ENCODE data around the gene ADCY5.

ADCY5 gene

GRCh38 chr3:123384256-123384655 lies 64.6 kb downstream of the ADCY5 start:
- no peak for DNase-seq

- DNase-seq, result no peak
These were observed 65.5 kb downstream of the ADCY5 start for GRCh38 chr3:123383091-123384053.

GRCh38 chr3:123380261-123380660 lies 68.6 kb downstream of the ADCY5 start:
- no peak for DNase-seq

GRCh38 chr3:123379041-123379830 lies 69.7 kb downstream of the ADCY5 start:
- DNase-seq, result no peak

- DNase-seq, result no peak
These were observed 70.4 kb downstream of the ADCY5 start for GRCh38 chr3:123378409-123378915.

GRCh38 chr3:123377243-123377740 lies 71.6 kb downstream of the ADCY5 start:
- DNase-seq, result no peak

GRCh38 chr3:123376451-123377242 lies 72.2 kb downstream of the ADCY5 start:
- DNase-seq, result no peak

GRCh38 chr3:123375014-123375940 lies 73.6 kb downstream of the ADCY5 start:
- no peak for DNase-seq

GRCh38 chr3:123374016-123374415 lies 74.9 kb downstream of the ADCY5 start:
- DNase-seq, result no peak

GRCh38 chr3:123373474-123373987 lies 75.4 kb downstream of the ADCY5 start:
- no peak for DNase-seq

- DNase-seq, result no peak
These were observed 76.0 kb downstream of the ADCY5 start for GRCh38 chr3:123372686-123373473.

- DNase-seq, result no peak
These were observed 76.8 kb downstream of the ADCY5 start for GRCh38 chr3:123371859-123372685.

- no peak for DNase-seq
These were observed 77.5 kb downstream of the ADCY5 start for GRCh38 chr3:123371426-123371825.

GRCh38 chr3:123370819-123371218 lies 78.1 kb downstream of the ADCY5 start:
- DNase-seq, result no peak

- no peak for DNase-seq
These were observed 79.8 kb downstream of the ADCY5 start for GRCh38 chr3:123369085-123369484.

GRCh38 chr3:123367467-123368154 lies 81.3 kb downstream of the ADCY5 start:
- DNase-seq, result no peak

- DNase-seq, result no peak
These were observed 83.3 kb downstream of the ADCY5 start for GRCh38 chr3:123365450-123366143.

- no peak for DNase-seq
These were observed 87.8 kb downstream of the ADCY5 start for GRCh38 chr3:123361071-123361470.
